Prostate gland (tissue), 2 donors: Measurements from ENCODE around the gene SYT11. TPM values are rescaled to one million over a fixed set of nuclear protein-coding genes. Genes with fewer than 3 reads are reported as not detected.
"Not testable (repeated sequence)": the region's sequence is repeated elsewhere in the genome, so short reads cannot be mapped to it uniquely, and the experiment has no call there.

Experiments used
- DNase-seq: peaks from one replicate; pipeline ENCODE4 v3.0.0-alpha.2; 2019; ENCODE audit warnings: low spot score
- H3K27ac ChIP-seq, 2 donors: fragments of 200-600 bp; sonication (generic); 2 replicates each; pipeline ENCODE4 v1.5.1; 2017 to 2019
- H3K27me3 ChIP-seq: fragments of 200-600 bp; sonication (generic); replicated peaks from 2 replicates; pipeline ENCODE4 v1.5.1; 2019; ENCODE audit not compliant: insufficient read depth
- H3K36me3 ChIP-seq, 2 donors: fragments of 200-600 bp; sonication (generic); 1 replicate in 1 of 2; 2 replicates in 1 of 2; pipeline versions ENCODE4 v1.5.1 to v1.8.1; 2017 to 2019
- H3K4me1 ChIP-seq: fragments of 200-600 bp; sonication (generic); replicated peaks from 2 replicates; pipeline ENCODE4 v1.5.1; 2019
- H3K4me3 ChIP-seq, 2 donors: fragments of 200-600 bp; sonication (generic); 2 replicates each; pipeline ENCODE4 v1.5.1; 2017 to 2019
- H3K9me3 ChIP-seq: fragments of 200-600 bp; sonication (generic); 2 replicates; pipeline ENCODE4 v1.5.1; 2017
- CTCF ChIP-seq, 4 experiments: fragments of 200-600 bp in 2 of 4; fragments of 450-650 bp in 2 of 4; sonication (generic) in 2 of 4; IDR thresholded peaks; 1 replicate in 3 of 4; 2 replicates in 1 of 4; pipeline ENCODE4 v1.5.1; 2016 to 2019; ENCODE audit warnings: antibody characterized with exemption in 4 of 4, mild to moderate bottlenecking in 2 of 4, moderate library complexity in 2 of 4
- POLR2A ChIP-seq: fragments of 450-650 bp; IDR thresholded peaks from one replicate; pipeline ENCODE4 v1.6.1; 2016; ENCODE audit warnings: antibody characterized with exemption, mild to moderate bottlenecking
- POLR2AphosphoS5 ChIP-seq: sonication (generic); formaldehyde crosslinking; IDR thresholded peaks from one replicate; pipeline ENCODE4 v1.6.1; 2017; ENCODE audit warnings: antibody characterized with exemption
- WGBS: methylation state at CpG from one replicate; pipeline ENCODE4 v1.1.5; 2018; 5-methylcytosine and 5-hydroxymethylcytosine counted together
- intact Hi-C: fragments of 100-400 bp; cut with DNase I; formaldehyde crosslinking; loops from one replicate; pipeline ENCODE4 v1.14.2; 2022
- total RNA-seq, 2 donors: library from RNA; depleted of rRNA; stranded (reverse); fragments of >200 nt; gene quantifications; one replicate each; pipeline ENCODE4 v1.1.0, GENCODE V29; 2016

SYT11 gene
- total RNA-seq, 2 donors from 2014 or later, result 3.6 to 28.0 TPM

- Histone ChIP-seq H3K4me1 (no peaks in the 10 kb centered on the region), H3K27ac (no peak overlapping the region), H3K4me3 (no peak overlapping the region), H3K27me3 (no peaks in the 10 kb centered on the region), H3K9me3 (no peaks in the 10 kb centered on the region), H3K36me3 (no peaks in the 10 kb centered on the region)
- intact Hi-C loops, result no loop called here
- WGBS, result 56% methylated on average over 3 of the region's 3 CpGs
- TF ChIP-seq POLR2AphosphoS5 (no peak), POLR2A (no peak), CTCF (IDR thresholded peaks at IDR 0.05) (no peak)
- no peak for DNase-seq
Measured at GRCh38 chr1:155890251-155890650, 30.9 kb downstream of the SYT11 start.

- no peaks in the 10 kb centered on the region for H3K27me3 ChIP-seq
- no peak for DNase-seq
- H3K4me3 ChIP-seq, result no peak overlapping the region
- no peaks in the 10 kb centered on the region for H3K36me3 ChIP-seq
- peak overlapping the region; percentile 35 to 48 for H3K27ac ChIP-seq
- no peaks in the 10 kb centered on the region for H3K4me1 ChIP-seq
- H3K9me3 ChIP-seq, result no peaks in the 10 kb centered on the region
- TF ChIP-seq POLR2AphosphoS5 (no peak), CTCF (IDR thresholded peaks at IDR 0.05) (no peak), POLR2A (no peak)
- WGBS, result 14% methylated on average over 3 of the region's 3 CpGs
- intact Hi-C loops, result no loop called here
Measured at GRCh38 chr1:155892796-155893195, 33.4 kb downstream of the SYT11 start.

- peak overlapping the region; percentile 35 to 48 for H3K27ac ChIP-seq
- WGBS, result 56% methylated on average over 10 of the region's 10 CpGs
- DNase-seq, result no peak
- intact Hi-C loops, result no loop called here
- no peaks in the 10 kb centered on the region for H3K9me3 ChIP-seq
- H3K4me3 ChIP-seq, result no peak overlapping the region
- TF ChIP-seq POLR2AphosphoS5, result peak; percentile 50
- no peak for TF ChIP-seq POLR2A
- no peaks in the 10 kb centered on the region for H3K27me3 ChIP-seq
- no peaks in the 10 kb centered on the region for H3K4me1 ChIP-seq
- H3K36me3 ChIP-seq, result no peaks in the 10 kb centered on the region
Measured at GRCh38 chr1:155893389-155894142, 34.2 kb downstream of the SYT11 start.

- DNase-seq, H3K9me3 ChIP-seq, H3K4me1 ChIP-seq, H3K27ac ChIP-seq, H3K4me3 ChIP-seq, intact Hi-C loops, H3K27me3 ChIP-seq, H3K36me3 ChIP-seq: not testable (repeated sequence)
- 98% methylated on average over 6 of the region's 6 CpGs for WGBS
Measured at GRCh38 chr1:155895617-155896016, 36.2 kb downstream of the SYT11 start.

- H3K9me3 ChIP-seq, H3K27me3 ChIP-seq, DNase-seq, H3K4me1 ChIP-seq, intact Hi-C loops, H3K4me3 ChIP-seq, H3K36me3 ChIP-seq, H3K27ac ChIP-seq: not testable (repeated sequence)
- 91% methylated on average over 8 of the region's 8 CpGs for WGBS
Measured at GRCh38 chr1:155896476-155896875, 37.1 kb downstream of the SYT11 start.

GRCh38 chr1:155897746-155898145 lies 38.4 kb downstream of the SYT11 start:
- Histone ChIP-seq H3K4me3 (no peak overlapping the region), H3K9me3 (no peaks in the 10 kb centered on the region), H3K4me1 (no peaks in the 10 kb centered on the region), H3K27me3 (no peaks in the 10 kb centered on the region), H3K27ac (no peak overlapping the region), H3K36me3 (peaks cover 0 to 12% of the 10 kb centered on the region in 2 donors)
- 92% methylated on average over 1 of the region's 1 CpG for WGBS
- DNase-seq, result no peak
- TF ChIP-seq POLR2AphosphoS5 (no peak), POLR2A (no peak), CTCF (IDR thresholded peaks at IDR 0.05) (no peak)
- intact Hi-C loops, result no loop called here
